Prostate gland (tissue), 2 donors: ENCODE results near the gene CNNM1. TPM values are rescaled to one million over a fixed set of nuclear protein-coding genes. Genes with fewer than 3 reads are reported as not detected.

Experiments used
- DNase-seq: peaks from one replicate; pipeline ENCODE4 v3.0.0-alpha.2; 2019; ENCODE audit warnings: low spot score
- H3K27ac ChIP-seq, 2 donors: fragments of 200-600 bp; sonication (generic); 2 replicates each; pipeline ENCODE4 v1.5.1; 2017 to 2019
- H3K27me3 ChIP-seq: fragments of 200-600 bp; sonication (generic); replicated peaks from 2 replicates; pipeline ENCODE4 v1.5.1; 2019; ENCODE audit not compliant: insufficient read depth
- H3K36me3 ChIP-seq, 2 donors: fragments of 200-600 bp; sonication (generic); 1 replicate in 1 of 2; 2 replicates in 1 of 2; pipeline versions ENCODE4 v1.5.1 to v1.8.1; 2017 to 2019
- H3K4me1 ChIP-seq: fragments of 200-600 bp; sonication (generic); replicated peaks from 2 replicates; pipeline ENCODE4 v1.5.1; 2019
- H3K4me3 ChIP-seq, 2 donors: fragments of 200-600 bp; sonication (generic); 2 replicates each; pipeline ENCODE4 v1.5.1; 2017 to 2019
- H3K9me3 ChIP-seq: fragments of 200-600 bp; sonication (generic); 2 replicates; pipeline ENCODE4 v1.5.1; 2017
- CTCF ChIP-seq, 4 experiments: fragments of 200-600 bp in 2 of 4; fragments of 450-650 bp in 2 of 4; sonication (generic) in 2 of 4; IDR thresholded peaks; 1 replicate in 3 of 4; 2 replicates in 1 of 4; pipeline ENCODE4 v1.5.1; 2016 to 2019; ENCODE audit warnings: antibody characterized with exemption in 4 of 4, mild to moderate bottlenecking in 2 of 4, moderate library complexity in 2 of 4
- POLR2A ChIP-seq: fragments of 450-650 bp; IDR thresholded peaks from one replicate; pipeline ENCODE4 v1.6.1; 2016; ENCODE audit warnings: antibody characterized with exemption, mild to moderate bottlenecking
- POLR2AphosphoS5 ChIP-seq: sonication (generic); formaldehyde crosslinking; IDR thresholded peaks from one replicate; pipeline ENCODE4 v1.6.1; 2017; ENCODE audit warnings: antibody characterized with exemption
- WGBS: methylation state at CpG from one replicate; pipeline ENCODE4 v1.1.5; 2018; 5-methylcytosine and 5-hydroxymethylcytosine counted together
- intact Hi-C: fragments of 100-400 bp; cut with DNase I; formaldehyde crosslinking; loops from one replicate; pipeline ENCODE4 v1.14.2; 2022
- total RNA-seq, 2 donors: library from RNA; depleted of rRNA; stranded (reverse); fragments of >200 nt; gene quantifications; one replicate each; pipeline ENCODE4 v1.1.0, GENCODE V29; 2016

CNNM1 gene
- total RNA-seq, 2 donors from 2014 or later, result 4.2 to 36.1 TPM

DNA sequence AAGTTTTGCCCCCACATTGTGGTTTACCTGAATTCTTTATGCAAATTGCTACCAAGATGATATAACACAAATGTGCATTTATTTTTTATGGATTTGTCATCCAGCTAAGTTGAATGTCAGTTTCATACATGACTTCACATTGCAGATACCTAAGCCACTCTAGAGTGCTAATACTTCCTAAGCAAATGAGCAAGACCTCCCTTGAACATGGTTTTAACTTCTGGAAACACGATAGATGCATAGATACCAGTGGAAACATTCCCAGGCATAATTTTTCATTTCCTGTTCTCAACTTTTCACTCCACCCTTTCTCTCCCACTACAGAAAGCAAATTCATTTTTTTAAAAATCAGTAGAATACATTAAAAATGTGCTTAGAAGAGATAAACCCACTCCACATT lies 81.0 kb downstream of the CNNM1 start:
- TF ChIP-seq CTCF (IDR thresholded peaks at IDR 0.05), result no peak
- no peak for TF ChIP-seq POLR2AphosphoS5
- no peak for TF ChIP-seq POLR2A
- Histone ChIP-seq H3K4me1 (no peaks in the 10 kb centered on the region), H3K27me3 (no peaks in the 10 kb centered on the region), H3K4me3 (no peak overlapping the region), H3K36me3 (peaks cover 0 to 9% of the 10 kb centered on the region in 2 donors), H3K9me3 (no peaks in the 10 kb centered on the region), H3K27ac (no peak overlapping the region)
- DNase-seq, result no peak
- WGBS, result 79% methylated on average over 1 of the region's 1 CpG
- intact Hi-C loops, result no loop called here

GRCh38 chr10:99410876-99411275 lies 81.7 kb downstream of the CNNM1 start:
- Histone ChIP-seq H3K4me1 (no peaks in the 10 kb centered on the region), H3K36me3 (peaks cover 0 to 6% of the 10 kb centered on the region in 2 donors), H3K27ac (no peak overlapping the region), H3K4me3 (no peak overlapping the region), H3K27me3 (no peaks in the 10 kb centered on the region), H3K9me3 (no peaks in the 10 kb centered on the region)
- TF ChIP-seq POLR2A (no peak), CTCF (IDR thresholded peaks at IDR 0.05) (no peak), POLR2AphosphoS5 (no peak)
- intact Hi-C loops, result no loop called here
- WGBS, result 89% methylated on average over 4 of the region's 4 CpGs
- DNase-seq, result no peak

DNA sequence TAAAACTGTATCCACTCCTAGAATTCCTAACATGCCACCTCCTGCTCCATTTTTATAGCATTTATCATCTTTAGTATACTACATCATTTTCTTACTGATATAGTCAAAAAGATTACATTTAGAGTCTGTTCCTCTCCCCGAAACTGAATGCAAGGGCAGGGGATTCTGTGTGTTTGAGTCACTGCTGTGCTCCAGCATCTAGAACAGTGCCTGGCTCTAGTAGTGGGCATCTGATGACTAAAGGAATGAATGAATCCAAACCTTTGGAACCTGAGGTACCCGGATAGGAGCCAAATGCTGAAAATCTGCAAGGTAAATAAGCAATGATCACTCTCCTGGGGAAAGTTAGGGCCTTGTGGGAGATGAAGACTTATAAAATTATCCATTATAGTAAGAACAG lies 82.4 kb downstream of the CNNM1 start:
- Histone ChIP-seq H3K36me3 (no peaks in the 10 kb centered on the region), H3K4me1 (no peaks in the 10 kb centered on the region), H3K4me3 (no peak overlapping the region), H3K9me3 (no peaks in the 10 kb centered on the region), H3K27ac (no peak overlapping the region), H3K27me3 (no peaks in the 10 kb centered on the region)
- DNase-seq, result no peak
- intact Hi-C loops, result no loop called here
- TF ChIP-seq POLR2A (no peak), POLR2AphosphoS5 (no peak)
- 94% methylated on average over 2 of the region's 2 CpGs for WGBS

- no peaks in the 10 kb centered on the region for H3K9me3 ChIP-seq
- WGBS, result 90% methylated on average over 1 of the region's 1 CpG
- intact Hi-C loops, result no loop called here
- no peaks in the 10 kb centered on the region for H3K4me1 ChIP-seq
- no peak overlapping the region for H3K27ac ChIP-seq
- no peak for DNase-seq
- TF ChIP-seq POLR2A (no peak), CTCF (IDR thresholded peaks at IDR 0.05) (no peak), POLR2AphosphoS5 (no peak)
- no peaks in the 10 kb centered on the region for H3K27me3 ChIP-seq
- H3K4me3 ChIP-seq, result no peak overlapping the region
- no peaks in the 10 kb centered on the region for H3K36me3 ChIP-seq
Measured at GRCh38 chr10:99412099-99412498, 82.9 kb downstream of the CNNM1 start.

DNA sequence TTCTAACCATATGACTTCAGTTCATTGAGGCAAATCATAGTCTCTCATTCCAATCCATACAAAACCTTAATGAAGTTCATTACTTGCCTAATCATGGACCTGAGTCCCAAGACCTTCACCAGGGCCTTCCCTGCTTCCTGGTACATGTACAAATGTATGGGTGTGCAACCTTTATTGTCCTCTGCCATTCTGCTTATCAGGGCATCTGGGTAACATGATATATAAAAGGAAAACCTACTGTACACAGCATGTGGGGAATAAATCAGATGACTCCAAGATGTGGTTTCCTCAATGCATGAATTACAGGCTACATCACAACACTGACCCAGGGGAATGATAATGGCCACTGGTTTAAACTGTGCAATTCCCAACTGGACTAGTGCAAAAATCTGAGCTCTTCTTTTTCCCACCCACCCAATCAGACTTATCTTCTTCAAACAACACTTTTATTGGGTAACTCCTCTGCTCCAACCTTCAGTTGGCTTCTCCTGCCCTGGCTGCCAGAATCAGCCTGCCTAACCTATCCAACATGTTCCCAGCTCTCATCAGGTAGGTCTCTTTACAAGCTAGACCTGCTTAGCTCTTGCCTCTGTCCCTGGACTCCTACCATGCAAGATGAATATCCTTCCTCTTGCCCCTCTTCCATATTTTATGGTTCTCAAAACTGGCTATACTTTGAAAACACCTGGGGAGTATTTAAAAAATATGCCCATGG lies 89.9 kb downstream of the CNNM1 start:
- Histone ChIP-seq H3K27me3 (no peaks in the 10 kb centered on the region), H3K4me1 (no peaks in the 10 kb centered on the region), H3K27ac (no peak overlapping the region), H3K36me3 (no peaks in the 10 kb centered on the region), H3K9me3 (no peaks in the 10 kb centered on the region), H3K4me3 (no peak overlapping the region)
- DNase-seq, result no peak
- intact Hi-C loops, result no loop called here
- TF ChIP-seq POLR2AphosphoS5 (no peak), POLR2A (no peak), CTCF (IDR thresholded peaks at IDR 0.05) (no peak)
